GM18868 (cell line): ENCODE data around the gene PRH2.

ENCODE experiments used
- ATAC-seq: cut with Tn5 transposase; IDR thresholded peaks from one replicate; pipeline ENCODE4 v1.9.1; 2021; ENCODE audit warnings: mild to moderate bottlenecking, moderate library complexity; ENCODE audit not compliant: unreplicated experiment

Gene PRH2

DNA sequence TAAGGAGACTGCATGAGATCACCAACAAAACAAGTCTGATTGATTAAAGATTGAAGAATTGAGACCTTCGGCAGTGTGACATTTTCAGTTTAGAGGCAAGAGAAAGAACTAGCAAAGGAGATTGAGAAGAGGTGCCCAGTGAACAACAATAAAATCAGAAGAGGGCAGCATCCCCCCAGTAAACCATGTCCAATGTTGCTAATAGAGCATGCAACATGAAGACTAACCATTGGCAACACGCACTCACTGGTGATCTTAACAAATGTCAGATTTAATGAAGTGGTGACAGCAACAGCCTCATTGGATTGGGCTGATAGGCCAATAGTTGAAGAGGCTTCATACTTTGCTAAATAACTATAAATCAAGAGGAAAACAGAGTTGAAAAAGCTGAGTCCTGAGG is 30.8 kb downstream of the PRH2 start:
- ATAC-seq: no peak

DNA sequence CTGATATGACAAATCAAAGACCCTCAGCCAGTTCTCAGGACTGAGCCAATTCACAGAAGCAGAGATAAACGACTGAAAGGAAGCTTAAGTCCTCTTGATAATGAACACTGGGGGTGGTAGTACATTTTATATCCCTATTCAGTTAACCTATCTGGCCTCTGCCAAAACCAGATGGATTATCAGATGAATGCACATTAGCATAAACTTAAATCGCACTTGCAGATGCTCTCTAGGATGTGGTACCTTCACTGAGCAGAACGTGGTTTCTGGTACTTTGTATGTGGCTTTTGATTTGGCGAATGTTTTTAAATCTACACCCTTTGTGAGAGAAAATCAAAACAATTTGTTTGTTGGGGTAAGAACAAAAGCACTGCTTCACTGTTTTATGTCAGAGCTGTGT is 31.2 kb downstream of the PRH2 start:
- no peak for ATAC-seq

DNA sequence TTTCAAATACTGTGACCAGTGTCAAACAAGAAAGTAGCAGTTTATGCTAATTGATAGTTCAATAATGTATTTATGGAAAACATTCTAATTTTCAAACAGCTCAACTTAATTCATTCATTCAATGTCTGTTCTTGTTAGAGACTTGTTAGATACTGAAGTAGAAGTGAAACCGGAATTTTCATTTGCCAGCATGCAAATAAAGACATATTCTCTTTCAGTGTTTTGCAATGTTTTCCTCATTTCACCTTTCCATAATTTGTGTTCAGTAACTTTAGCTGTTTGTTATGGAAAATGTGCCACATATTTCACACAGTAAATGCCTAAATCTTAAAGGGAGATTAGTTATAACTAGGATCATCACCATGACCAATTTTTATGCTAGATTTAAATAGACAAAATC is 36.4 kb downstream of the PRH2 start:
- no peak for ATAC-seq

DNA sequence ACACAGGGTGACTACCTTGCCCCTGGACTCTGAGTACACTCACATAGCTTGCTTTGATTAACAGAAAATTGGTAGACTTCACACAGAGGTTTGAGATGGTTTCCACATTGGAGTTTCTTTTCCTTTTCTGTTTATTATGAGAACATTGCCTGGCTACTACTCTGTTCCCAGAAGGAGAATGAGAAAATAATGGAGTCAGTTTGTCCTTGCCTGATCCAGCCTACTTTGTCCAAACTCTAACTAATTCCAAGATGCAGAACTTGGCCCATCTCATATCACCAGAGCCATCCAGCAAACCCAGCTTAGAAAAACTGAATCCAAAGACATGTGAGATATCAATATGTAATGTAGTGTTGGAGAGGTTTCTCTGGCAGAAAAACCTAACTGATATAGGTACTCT is 37.3 kb downstream of the PRH2 start:
- no peak for ATAC-seq

DNA sequence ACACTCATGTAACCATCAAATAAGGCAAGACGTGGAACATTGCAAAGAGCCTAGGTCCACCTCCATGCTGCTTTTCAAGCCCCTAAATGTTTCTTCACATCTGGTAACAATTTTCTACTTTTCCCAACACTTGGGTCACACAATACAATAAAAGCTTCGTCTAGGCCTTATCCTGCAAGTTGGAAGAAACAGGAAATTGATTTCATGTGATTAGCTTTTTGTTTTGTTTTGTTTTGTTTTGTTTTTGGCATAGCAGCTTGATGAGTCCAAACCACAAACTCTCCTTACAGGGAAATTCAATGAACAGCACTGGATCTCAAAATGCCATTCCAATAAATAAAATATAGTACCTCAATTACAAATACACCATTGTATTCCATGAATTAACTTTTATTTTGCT is 38.4 kb downstream of the PRH2 start:
- no peak for ATAC-seq

DNA sequence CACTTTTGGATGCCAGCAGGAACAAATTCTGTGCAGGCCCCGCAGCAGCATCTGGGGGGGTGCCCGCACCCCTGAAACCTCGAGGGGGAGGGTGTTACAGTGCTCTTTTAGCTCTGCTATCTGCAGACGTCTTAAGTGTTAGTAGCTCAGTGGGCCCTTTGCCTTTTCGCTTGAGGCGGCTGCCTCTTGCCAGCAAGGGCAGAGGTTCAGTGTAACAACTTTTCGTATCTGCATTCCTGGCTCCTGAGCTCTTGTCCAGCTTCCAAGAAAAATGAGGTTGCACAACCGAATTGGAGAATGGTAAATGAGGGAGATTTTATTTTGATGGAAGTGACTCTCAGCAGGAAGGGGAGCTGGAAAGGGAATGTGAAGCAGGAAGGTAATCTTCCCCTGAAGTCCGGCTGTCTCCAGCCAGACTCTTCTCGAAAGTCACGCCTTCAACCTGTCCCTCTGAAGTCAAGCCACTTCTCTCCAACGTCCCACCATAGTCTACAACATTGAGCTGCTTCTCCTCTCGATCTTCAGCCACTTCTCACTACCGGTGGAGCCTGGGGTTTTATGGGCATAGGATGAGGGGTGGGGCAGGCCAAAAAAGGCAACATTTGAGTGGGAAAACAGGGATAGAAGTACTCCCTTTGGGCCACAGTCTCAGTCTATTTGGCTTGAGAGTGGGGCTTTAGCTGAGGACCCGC is 39.9 kb downstream of the PRH2 start:
- ATAC-seq: no peak

DNA sequence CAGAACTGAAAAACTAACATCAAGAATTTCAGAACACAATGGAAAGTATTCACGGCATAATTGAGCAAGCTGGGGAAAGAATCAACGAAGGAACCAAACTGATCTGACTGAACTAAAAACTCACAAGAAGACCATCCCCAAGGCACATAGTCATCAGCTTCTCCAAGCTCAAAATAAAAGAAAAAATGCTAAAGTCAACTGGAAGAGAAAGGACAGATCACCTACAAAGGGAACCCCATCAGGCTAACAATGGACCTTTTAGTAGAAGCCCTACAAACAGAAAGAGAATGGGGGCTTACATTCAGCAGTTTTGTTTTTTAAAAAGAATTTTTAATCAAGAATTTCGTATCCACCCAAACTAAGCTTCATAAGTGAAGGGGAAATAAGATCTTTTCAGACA is 45.9 kb downstream of the PRH2 start:
- ATAC-seq: no peak

DNA sequence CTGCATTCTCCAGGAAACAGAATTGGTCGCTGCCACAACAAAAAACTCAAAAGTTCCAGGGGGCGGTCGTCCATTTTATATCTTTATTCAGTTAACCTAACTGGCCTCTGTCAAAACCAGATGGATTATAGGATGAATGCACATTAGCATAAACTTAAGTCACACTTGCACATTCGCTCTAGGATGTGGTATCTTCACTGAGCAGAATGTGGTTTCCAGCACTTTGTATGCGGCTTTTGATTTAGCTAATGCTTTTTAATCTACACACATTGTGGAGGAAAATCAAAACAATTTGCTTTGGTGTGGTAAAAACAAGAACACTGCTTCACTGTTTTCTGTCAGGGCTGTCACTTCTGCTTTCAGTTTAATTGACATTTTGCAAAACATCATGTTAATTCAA is 53.2 kb downstream of the PRH2 start:
- ATAC-seq: no peak
